Effector memory CD8-positive, alpha-beta T cell (primary cell): ENCODE results near the gene PVALEF.

Source experiments
- ATAC-seq: fragments of 150-1000 bp; cut with Tn5 transposase; replicated peaks from 2 replicates; pipeline ENCODE4 v1.10.0; 2021; ENCODE audit warnings: mild to moderate bottlenecking, moderate library complexity
- DNase-seq, 3 experiments: peaks; one replicate each; pipeline ENCODE4 v3.0.0; 2021
- H3K27ac Mint-ChIP-seq, 2 donors: one replicate each; pipeline ENCODE4 v1.8.0; 2022; ENCODE audit warnings: mild to moderate bottlenecking in 2 of 2, mixed read lengths in 2 of 2, moderate library complexity in 2 of 2
- H3K27me3 Mint-ChIP-seq, 2 donors: one replicate each; pipeline ENCODE4 v1.8.0; 2022; ENCODE audit warnings: mixed read lengths in 2 of 2
- H3K36me3 Mint-ChIP-seq: one replicate; pipeline ENCODE4 v1.8.0; 2022; ENCODE audit warnings: mild to moderate bottlenecking, moderate library complexity, mixed read lengths; ENCODE audit not compliant: insufficient read depth
- H3K4me1 Mint-ChIP-seq, 2 donors: one replicate each; pipeline ENCODE4 v1.8.0; 2022; ENCODE audit warnings: low read depth in 2 of 2, mixed read lengths in 2 of 2
- H3K4me3 Mint-ChIP-seq, 2 donors: one replicate each; pipeline ENCODE4 v1.8.0; 2022; ENCODE audit warnings: mild to moderate bottlenecking in 2 of 2, mixed read lengths in 2 of 2, moderate library complexity in 2 of 2
- H3K9me3 Mint-ChIP-seq, 2 donors: one replicate each; pipeline ENCODE4 v1.8.0; 2022; ENCODE audit warnings: mixed read lengths in 2 of 2

Gene PVALEF

DNA sequence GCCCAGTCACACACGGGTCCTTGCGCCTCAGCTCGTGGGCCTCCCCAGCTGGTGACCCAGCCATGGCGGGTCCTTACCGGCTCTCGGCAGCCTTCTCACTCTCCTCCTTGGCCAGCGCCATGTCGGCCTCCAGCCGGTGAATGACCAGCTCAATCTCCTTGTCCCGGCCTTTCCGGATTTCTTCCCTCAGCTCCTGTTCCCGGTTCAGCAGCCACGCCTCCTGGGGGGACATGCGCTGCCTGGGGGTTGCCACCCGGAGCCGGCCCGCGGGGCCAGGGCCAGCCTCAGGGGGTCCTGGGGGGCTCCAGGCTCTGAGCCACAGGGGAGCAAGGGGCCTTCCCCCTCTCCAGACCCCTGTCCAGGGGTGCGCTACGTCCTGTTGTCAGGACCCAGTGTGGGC, 25.8 kb downstream of the PVALEF start:
- no peak for ATAC-seq
- H3K4me3 Mint-ChIP-seq = no peak overlapping the region

GRCh38 chr17:81191646-81192045, 26.3 kb downstream of the PVALEF start:
- H3K27ac Mint-ChIP-seq = no peak overlapping the region
- H3K4me3 Mint-ChIP-seq = no peak overlapping the region
- ATAC-seq = no peak
- H3K9me3 Mint-ChIP-seq = no peaks in the 10 kb centered on the region
- DNase-seq = no peak
- peaks cover 5% of the 10 kb centered on the region for H3K36me3 Mint-ChIP-seq
- H3K27me3 Mint-ChIP-seq = no peaks in the 10 kb centered on the region
- no peaks in the 10 kb centered on the region for H3K4me1 Mint-ChIP-seq

More for the DNA sequence above, 25.8 kb downstream of the PVALEF start:
- H3K36me3 Mint-ChIP-seq = peaks cover 5% of the 10 kb centered on the region
- H3K9me3 Mint-ChIP-seq = no peaks in the 10 kb centered on the region
- DNase-seq = no peak
- no peak overlapping the region for H3K27ac Mint-ChIP-seq
- H3K27me3 Mint-ChIP-seq = no peaks in the 10 kb centered on the region
- H3K4me1 Mint-ChIP-seq = no peaks in the 10 kb centered on the region

DNA sequence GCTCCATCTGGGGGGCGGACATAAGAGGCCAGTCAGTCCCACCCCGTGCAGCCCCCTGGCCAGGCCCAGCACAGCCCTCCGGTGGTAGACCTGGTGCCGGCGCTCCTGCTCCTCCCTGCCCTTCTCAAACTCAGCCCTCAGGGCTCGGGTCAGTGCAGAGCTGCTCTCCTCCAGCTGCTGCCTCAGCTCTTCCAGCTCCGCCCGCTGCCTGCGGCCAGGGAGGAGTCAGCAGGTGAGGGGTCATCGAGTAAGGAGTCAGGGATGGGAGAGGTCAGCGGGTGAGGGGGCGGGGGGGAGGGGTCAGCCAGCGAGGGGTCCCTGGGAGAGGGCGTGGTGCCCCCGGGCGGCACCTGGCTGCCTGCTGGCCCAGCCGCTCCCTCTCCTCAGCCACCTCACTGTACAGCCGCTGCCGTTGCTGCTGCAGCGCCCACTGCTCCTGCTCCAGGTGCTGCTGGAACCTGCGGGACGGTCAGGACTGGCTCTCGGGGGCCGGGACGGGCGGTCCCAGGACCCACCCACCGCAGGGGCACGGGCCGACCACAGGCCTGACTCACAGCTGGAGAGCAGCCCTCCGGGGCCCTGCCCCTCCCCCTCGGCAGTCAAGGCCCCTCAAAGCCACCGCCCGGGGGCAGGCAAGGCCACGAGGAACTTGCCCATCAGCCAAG, 27.2 kb downstream of the PVALEF start:
- Mint-ChIP-seq H3K4me3 (no peak overlapping the region), H3K4me1 (no peaks in the 10 kb centered on the region), H3K27me3 (no peaks in the 10 kb centered on the region), H3K36me3 (peaks cover 5% of the 10 kb centered on the region), H3K9me3 (no peaks in the 10 kb centered on the region), H3K27ac (no peak overlapping the region)
- DNase-seq = no peak
- ATAC-seq = no peak

DNA sequence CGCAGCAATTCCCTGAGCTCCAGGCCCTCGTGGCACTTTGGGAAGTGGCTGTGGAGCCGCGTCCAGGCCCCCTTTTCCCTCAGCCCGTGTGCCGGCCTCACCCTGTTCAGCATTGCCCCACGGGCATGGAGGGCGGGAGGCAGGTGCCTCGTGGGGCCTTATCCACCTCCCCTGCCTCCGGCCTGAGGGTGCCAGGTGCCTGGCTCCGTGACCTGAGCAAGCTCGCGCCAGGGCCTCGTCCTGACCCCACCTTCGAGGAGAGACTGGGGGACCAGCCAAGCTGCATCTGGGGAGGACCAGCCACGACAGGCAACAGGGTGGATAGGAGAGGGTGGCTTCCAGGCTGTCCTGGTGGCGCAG, 27.7 kb downstream of the PVALEF start:
- Mint-ChIP-seq H3K36me3 (peaks cover 5% of the 10 kb centered on the region), H3K27ac (no peak overlapping the region), H3K27me3 (no peaks in the 10 kb centered on the region), H3K4me1 (no peaks in the 10 kb centered on the region), H3K4me3 (no peak overlapping the region), H3K9me3 (no peaks in the 10 kb centered on the region)
- no peak for ATAC-seq
- DNase-seq = no peak

DNA sequence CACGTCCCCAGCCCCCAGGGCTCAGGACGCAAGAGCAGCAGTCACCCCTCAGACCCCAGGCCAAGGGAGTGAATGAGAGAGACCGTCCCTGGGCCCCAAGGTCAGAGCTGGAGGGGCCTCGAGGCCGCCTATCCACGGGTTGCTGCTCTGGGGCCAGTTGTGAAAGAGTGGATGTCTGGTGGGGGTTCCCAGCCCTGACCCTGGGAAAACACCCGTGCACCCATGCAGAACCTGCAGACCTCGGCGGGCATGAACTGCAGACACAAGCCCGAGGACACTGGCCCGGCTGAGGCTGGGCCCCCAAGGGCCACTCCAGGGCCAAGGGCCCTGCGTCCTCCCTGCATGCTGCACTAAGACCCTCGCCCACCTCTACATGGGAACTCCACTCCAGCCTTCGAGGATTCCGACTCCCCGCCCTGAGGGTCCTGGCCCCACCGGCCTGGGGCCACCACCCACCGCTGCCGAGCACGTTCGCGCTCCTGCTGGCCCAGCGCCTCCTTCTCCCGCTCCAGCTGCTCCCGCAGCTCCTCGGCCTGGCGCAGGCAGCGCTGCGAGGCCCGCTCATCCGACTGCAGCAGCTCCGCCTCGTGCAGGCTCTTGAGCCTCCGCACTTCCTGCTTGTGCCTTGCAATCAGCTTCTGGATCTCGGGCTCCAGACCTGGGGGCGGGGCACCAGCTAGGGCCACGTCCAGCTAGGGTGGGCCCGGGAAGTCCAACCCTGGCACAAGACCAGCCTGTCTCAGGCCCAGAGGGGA, 28.3 kb downstream of the PVALEF start:
- Mint-ChIP-seq H3K4me3 (no peak overlapping the region), H3K4me1 (no peaks in the 10 kb centered on the region), H3K9me3 (no peaks in the 10 kb centered on the region), H3K27ac (no peak overlapping the region), H3K27me3 (no peaks in the 10 kb centered on the region), H3K36me3 (peaks cover 5% of the 10 kb centered on the region)
- no peak for ATAC-seq
- no peak for DNase-seq

- H3K9me3 Mint-ChIP-seq = no peaks in the 10 kb centered on the region
- H3K4me3 Mint-ChIP-seq = no peak overlapping the region
- H3K27me3 Mint-ChIP-seq = no peaks in the 10 kb centered on the region
- ATAC-seq (no peak), DNase-seq (no peak)
- no peaks in the 10 kb centered on the region for H3K4me1 Mint-ChIP-seq
- no peak overlapping the region for H3K27ac Mint-ChIP-seq
- peaks cover 5% of the 10 kb centered on the region for H3K36me3 Mint-ChIP-seq
These were observed 29.0 kb downstream of the PVALEF start for GRCh38 chr17:81194225-81194760.

DNA sequence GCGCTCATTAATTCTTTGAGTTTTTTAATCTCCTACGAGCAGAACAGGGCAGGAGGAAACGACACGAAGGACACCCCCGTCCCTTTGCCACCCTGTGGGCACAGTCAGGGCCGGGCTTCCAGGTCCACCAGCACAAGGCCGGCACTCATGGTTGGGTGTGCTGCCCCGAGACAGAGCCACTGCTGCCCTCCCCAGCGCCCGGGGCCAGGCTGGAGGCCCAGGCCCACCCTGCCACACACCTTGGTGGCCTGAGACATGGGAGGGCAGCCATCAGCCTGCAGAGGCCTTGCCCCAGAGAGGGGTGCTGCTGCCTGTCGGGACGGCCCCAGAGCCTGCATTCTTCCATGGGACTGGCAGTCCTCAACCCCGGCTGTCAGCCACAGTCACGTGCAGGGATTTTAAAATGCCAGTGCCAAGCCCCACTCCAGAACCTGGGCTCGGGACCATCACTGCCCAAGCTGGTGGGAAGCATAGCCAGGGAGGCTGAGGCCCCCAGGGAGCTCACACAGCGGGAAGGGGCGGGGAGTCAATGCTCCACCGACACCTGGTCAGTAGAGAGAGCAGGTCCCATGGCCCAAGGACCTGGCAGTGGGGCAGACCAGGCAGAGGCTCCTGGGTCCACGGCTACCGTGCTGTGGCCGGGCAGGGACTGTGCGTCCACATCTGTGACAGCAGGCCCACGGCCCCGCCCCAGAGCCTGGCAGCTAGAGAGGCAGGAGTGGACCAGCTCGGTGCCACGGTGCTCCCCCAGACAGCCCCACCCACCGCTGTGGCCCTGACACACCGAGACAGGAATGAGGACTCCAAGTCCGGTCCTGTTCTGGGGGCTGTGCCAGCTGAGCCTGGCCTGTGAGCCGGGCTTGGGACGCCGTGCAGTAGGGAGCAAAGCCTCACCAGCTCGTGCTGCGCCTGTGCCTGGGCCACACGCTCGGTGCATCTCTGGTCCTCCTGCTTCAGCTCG, 29.9 kb downstream of the PVALEF start:
- H3K4me3 Mint-ChIP-seq = no peak overlapping the region
- H3K9me3 Mint-ChIP-seq = no peaks in the 10 kb centered on the region
- no peak overlapping the region for H3K27ac Mint-ChIP-seq
- no peak for DNase-seq
- H3K36me3 Mint-ChIP-seq = peaks cover 5% of the 10 kb centered on the region
- ATAC-seq = no peak
- no peaks in the 10 kb centered on the region for H3K4me1 Mint-ChIP-seq
- no peaks in the 10 kb centered on the region for H3K27me3 Mint-ChIP-seq

DNA sequence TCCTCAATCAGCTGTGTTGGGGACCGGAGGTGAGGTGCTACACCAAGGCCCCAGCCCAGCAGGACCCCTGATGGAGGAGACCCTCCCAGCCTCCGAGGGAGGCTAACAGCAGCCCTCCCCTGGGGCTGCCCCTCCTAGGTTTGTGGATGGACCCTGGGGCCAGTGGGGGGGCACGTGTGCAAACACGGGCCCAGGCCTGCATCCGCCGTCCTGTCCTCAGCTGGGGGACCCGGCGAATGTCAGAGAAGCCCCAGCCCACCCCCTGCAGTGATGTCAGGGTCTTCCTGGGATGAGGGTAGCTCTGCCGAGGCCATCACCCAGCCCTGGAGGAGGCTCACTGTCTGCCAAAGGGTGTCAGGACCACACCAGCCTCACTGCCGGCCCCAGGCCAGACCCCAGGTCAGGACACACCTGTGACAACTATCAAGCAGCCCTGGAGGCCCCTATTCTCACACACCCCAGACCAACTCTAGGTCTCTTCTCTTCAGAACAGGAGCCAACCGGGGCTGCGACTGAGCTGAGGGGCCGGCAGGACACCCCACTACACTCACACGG, 30.7 kb downstream of the PVALEF start:
- Mint-ChIP-seq H3K27me3 (no peaks in the 10 kb centered on the region), H3K27ac (no peak overlapping the region), H3K36me3 (peaks cover 5% of the 10 kb centered on the region), H3K4me1 (no peaks in the 10 kb centered on the region), H3K9me3 (no peaks in the 10 kb centered on the region), H3K4me3 (no peak overlapping the region)
- ATAC-seq (no peak), DNase-seq (no peak)

DNA sequence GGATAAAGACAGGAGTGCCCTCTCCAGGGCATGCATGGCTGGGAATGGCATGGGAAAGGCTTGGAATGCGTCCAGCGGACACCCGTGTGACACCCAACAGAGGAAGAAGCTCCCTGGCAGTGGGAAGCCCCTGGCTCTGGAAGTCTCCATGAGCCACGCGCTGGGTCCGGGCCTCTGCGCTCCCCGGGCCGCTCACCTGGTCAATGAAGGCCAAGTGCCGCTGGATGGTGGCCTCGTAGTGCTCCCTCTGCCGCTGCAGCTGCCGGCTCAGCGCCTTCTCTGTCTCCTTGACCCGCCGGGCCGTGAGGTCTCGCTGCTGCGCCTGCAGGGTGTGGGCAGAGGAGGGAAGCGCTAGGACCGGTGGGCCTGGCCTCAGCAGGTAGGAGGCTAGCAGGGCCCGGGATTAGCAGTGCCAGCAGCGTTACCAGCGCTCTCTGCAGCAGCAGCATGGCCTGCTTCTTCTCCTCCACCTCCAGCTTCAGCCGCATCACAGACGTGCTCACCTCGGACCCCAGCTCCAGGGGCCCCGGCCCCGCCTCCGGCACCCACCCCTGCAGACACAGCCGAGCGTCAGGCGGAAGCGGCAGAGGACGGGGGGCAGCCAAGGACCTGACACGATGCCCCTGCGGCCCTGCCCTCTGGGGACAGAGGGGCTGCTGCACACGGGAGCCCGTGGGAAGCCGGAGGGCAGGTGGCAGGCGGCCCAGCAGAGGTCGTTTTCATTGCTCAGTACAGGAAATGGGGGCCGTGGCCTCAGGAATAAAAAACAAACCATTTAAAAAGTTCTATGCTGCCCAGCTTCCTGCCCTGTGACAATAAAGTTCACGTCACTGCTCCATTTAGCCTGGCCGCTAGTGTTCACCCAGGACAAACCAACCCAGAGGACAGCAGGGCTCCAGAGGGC, 31.4 kb downstream of the PVALEF start:
- Mint-ChIP-seq H3K27ac (no peak overlapping the region), H3K9me3 (no peaks in the 10 kb centered on the region), H3K4me1 (no peaks in the 10 kb centered on the region), H3K27me3 (no peaks in the 10 kb centered on the region), H3K36me3 (peaks cover 5% of the 10 kb centered on the region), H3K4me3 (no peak overlapping the region)
- no peak for DNase-seq
- no peak for ATAC-seq

- no peak for DNase-seq
- H3K27ac Mint-ChIP-seq = no peak overlapping the region
- no peaks in the 10 kb centered on the region for H3K4me1 Mint-ChIP-seq
- H3K4me3 Mint-ChIP-seq = no peak overlapping the region
- no peaks in the 10 kb centered on the region for H3K9me3 Mint-ChIP-seq
- H3K36me3 Mint-ChIP-seq = peaks cover 5% of the 10 kb centered on the region
- no peaks in the 10 kb centered on the region for H3K27me3 Mint-ChIP-seq
- ATAC-seq = no peak
These were observed 32.1 kb downstream of the PVALEF start for GRCh38 chr17:81197409-81197795.

DNA sequence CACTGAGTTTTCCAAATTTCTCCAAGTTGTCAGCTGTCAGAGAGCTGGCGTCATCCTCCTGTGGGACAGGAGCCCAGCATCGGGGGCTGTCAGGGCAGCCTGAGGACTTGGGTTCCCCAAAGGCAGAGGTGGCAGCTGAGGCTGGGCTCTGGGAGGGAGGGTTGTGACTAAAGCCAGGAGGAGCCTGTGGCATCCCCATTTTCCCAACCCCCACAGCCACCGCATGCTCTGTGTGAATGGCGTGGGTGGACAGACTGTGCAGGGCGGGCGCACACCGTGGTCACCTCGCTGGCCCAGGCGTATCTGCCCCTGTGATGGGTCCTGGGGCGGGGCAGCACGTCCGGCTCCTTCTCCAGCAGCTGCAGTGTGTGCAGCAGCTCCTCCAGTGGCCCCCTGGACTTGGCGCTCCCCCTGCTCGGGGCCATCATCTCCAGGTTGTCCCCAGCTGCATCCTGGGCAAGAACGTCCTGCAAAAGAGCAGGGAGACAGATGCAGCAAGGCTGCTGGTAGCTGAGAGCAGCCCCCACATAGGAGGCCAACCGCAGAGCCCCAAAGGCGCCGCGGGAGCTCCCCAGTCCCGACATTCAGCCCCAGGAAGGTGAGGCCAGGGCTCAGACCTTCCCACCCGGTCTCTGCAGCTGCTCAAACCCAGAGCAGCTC, 32.7 kb downstream of the PVALEF start:
- no peak overlapping the region for H3K4me3 Mint-ChIP-seq

GRCh38 chr17:81198826-81199481, 33.6 kb downstream of the PVALEF start:
- no peaks in the 10 kb centered on the region for H3K27me3 Mint-ChIP-seq
- H3K4me1 Mint-ChIP-seq = no peaks in the 10 kb centered on the region
- no peak for ATAC-seq
- H3K9me3 Mint-ChIP-seq = no peaks in the 10 kb centered on the region
- H3K27ac Mint-ChIP-seq = no peak overlapping the region
- H3K36me3 Mint-ChIP-seq = peaks cover 4% of the 10 kb centered on the region
- DNase-seq = no peak
- no peak overlapping the region for H3K4me3 Mint-ChIP-seq

More for the DNA sequence above, 32.7 kb downstream of the PVALEF start:
- no peaks in the 10 kb centered on the region for H3K9me3 Mint-ChIP-seq
- H3K36me3 Mint-ChIP-seq = peaks cover 5% of the 10 kb centered on the region
- H3K4me1 Mint-ChIP-seq = no peaks in the 10 kb centered on the region
- H3K27ac Mint-ChIP-seq = no peak overlapping the region
- no peaks in the 10 kb centered on the region for H3K27me3 Mint-ChIP-seq
- DNase-seq (no peak), ATAC-seq (no peak)
